RKO (cell line): ENCODE data around the gene THAP3.

ENCODE experiments used
- DNase-seq: peaks from one replicate; pipeline ENCODE4 v3.0.0-alpha.2; 2016; ENCODE audit warnings: low spot score

THAP3 gene

DNA sequence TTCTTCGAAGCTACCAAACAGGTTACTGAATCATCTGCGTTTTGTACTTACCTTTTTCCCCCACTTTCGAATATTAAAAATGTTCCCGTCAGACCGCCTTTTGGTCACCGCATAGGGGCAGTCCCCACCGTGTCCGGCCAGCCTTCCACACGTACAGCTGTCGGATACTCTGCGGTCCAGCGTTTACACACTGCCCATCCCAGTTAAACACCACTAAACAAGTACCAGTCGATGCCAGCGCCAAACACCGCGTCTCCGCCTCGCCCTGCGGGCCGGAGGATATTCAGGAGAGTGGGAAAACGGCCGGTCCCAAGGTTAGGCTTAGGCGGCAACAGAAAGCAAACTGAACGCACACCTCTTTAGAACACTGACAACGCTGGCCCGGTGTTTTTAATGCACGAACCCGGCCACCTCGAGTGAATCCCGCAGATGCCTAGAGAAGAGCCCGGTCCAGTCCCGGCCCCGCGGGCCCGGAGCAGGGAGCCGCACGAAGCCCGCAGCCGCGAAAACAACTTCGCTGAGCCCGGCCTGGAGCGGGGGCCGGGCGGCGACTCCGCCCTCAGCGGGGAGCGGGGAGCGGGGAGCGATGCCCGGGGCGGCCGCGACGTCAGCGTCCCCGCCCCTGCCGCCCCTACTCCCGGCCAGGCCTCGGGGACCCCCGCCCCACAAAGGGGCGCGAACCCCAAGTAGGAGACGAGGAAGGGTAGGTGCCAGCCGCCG, 11.9 kb upstream of the THAP3 start:
- DNase-seq: peak; percentile 57

DNA sequence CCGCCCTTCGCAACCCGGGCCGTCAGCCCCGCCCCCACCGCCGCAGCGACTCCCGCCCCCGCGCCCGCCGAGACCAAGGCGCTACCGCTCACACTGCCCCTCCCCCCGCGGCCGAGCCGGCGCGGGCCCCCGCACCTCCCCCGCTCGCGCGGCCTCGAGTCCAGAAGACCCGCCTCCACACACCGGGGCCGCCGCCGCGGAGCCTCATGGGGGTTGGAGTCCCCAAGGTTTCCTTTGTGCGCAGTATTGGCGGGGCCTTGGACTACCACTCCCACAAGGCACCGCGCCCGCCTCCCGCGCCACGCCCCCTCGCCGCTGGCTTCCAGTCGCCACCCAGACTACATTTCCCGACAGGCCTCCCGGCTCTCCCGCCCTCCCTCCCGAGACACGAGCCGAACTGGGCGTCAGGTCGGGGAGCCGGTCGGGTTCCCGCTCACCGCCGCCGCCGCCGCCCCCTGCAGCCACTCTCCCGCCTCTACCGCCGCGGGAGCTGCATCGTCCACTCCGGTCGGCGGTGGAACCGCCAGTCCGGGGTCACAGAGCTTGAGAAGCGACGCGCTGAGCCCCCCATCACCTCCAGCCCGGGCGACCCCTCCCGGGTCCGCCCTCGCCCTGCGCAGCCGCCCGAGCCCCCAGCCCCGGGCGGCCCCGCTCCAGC, 11.2 kb upstream of the THAP3 start, which contains the start of gene PHF13:
PHF13 (plus strand) TSS at position 371 of the 658 bp plus-strand sequence. CDS start 336 bp downstream, outside the sequence.
- peak; percentile 99 for DNase-seq

DNA sequence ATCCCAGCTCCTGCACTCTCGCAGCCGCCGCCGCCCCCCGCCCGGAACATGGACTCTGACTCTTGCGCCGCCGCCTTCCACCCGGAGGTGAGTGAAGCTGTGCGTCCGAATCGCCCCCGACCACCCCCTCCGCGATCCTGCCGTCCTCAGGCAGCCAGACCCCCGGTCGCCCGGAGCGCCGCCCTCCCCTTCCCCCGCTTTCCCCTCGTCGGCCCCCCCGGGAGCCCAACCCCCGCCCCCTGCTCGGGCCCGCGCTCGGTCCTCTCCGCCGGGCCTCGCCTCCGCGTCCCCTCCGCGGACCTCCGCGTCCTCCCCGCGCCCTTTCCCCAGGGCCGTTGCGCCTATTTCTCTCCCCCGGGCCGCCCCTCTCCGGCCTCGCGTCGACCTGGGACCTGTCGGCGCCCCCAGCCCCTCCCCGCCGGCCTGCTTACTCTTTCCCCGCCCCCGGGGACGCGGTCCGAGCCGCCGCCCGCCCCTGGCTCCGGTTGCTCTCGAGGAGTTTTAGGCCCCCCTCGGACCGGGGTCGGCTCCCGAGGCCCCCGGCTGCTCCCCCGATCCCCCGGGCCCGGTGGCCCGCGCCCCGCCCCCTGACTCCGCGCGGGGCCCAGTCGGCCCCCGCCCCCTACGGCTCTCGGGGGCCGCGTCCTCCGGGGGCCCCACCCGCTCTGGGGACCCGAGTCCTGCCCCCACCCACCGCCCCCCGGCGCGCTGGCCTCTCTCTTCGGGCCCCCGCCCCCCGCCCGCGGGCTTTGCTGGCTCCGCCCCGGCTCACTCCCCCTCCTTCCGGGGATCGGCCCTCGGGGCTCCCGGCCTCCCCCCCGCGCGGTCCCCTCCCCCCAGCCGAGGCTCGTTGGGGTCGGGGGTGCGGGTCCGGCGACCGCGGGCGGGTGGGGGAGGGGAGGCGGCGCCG, 10.4 kb upstream of the THAP3 start:
- DNase-seq: peak; percentile 43

- no peak for DNase-seq
Observed at GRCh38 chr1:6614929-6615785, 9.5 kb upstream of the THAP3 start.

DNA sequence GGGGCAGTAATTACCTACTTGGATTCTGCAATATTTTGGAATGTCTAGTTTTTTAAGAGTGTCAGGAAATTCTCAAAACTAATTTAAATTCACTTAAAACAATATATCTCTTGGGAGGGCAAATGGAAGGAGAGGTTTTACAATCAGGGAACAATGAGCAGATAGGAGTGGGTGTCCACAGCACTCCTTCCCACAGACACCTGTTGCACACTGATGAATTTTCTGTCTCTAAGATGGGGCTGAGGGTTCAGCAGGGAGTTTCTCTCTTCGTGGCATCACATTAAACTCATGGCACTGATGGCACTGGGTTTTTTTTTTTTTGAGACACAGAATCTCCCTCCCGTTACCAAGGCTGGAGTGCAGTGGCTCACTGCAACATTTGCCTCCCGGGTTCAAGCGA, 5.6 kb upstream of the THAP3 start:
- no peak for DNase-seq

GRCh38 chr1:6621429-6622391, 3.0 kb upstream of the THAP3 start:
- DNase-seq: no peak

GRCh38 chr1:6622396-6623152, 2.1 kb upstream of the THAP3 start:
- DNase-seq: no peak

GRCh38 chr1:6623269-6623965, 1.3 kb upstream of the THAP3 start:
- no peak for DNase-seq

- DNase-seq: peak; percentile 75
Observed at GRCh38 chr1:6625584-6626149, 999 bp downstream of the THAP3 start.

GRCh38 chr1:6627031-6627430, 2.4 kb downstream of the THAP3 start:
- DNase-seq: no peak

DNA sequence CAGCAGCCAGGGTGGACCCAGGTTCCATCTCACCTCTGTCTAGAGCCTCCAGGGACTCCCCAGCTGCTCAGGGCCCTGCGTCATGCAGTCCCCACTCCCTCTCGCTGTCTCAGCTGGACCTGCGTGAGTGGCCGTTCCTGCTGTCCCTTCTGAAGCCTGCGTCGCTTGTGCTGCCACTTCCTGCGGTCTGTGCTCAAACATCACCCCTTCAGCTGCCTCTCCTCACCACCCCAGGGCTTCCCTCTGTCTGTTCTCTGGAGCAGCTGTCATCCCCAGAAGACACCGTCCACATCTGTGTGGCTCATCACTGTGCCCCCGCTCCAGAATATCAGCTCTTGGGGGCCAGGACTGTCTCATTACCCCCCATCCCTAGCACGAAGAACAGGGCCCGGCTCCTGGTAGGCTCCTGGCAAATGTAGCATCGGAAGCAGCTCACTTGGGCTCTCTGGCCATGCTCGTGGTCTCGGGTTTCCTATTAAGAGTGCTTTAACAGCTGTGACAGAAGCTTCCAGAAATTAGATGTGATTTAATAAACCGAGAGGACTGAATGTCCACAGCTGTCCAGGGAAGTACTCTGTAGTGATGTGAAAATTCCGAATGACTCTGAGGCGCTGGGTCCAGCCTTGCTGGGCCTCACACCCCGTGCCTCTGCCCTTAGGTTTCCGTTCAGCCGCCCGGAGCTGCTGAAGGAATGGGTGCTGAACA, 3.3 kb downstream of the THAP3 start:
- no peak for DNase-seq

GRCh38 chr1:6628971-6629479, 4.4 kb downstream of the THAP3 start:
- DNase-seq: no peak

DNA sequence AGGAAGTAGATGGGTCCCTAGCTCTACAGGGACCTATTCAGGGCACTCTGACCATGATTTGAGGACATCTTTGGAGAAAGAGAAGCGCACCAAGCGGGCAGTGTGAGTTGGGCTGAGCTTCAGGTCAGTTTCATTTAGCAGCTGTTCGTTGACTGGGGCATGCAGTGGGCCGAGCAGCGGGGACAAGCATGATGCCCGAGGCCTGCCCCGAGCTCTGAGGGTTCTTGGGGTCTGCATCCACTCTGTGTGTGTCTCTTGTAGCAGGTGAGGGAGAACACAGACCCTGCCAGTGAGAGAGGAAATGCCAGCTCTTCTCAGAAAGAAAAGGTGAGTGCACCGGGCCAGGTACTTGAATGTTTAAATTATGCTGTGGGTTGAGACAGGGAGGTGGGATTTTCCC, 5.4 kb downstream of the THAP3 start:
- no peak for DNase-seq

GRCh38 chr1:6631058-6631457, 6.4 kb downstream of the THAP3 start:
- no peak for DNase-seq

GRCh38 chr1:6632588-6633514, 8.2 kb downstream of the THAP3 start:
- DNase-seq: no peak

GRCh38 chr1:6634371-6635052, 9.8 kb downstream of the THAP3 start:
- peak; percentile 40 for DNase-seq
